Testis (tissue), 2 donors: ENCODE data around the gene NMNAT3.

Experiments used
- CTCF ChIP-seq, 3 experiments: fragments of 450-650 bp in 2 of 3; fragments of 200-600 bp in 1 of 3; sonication (generic) in 1 of 3; IDR thresholded peaks; one replicate each; pipeline ENCODE4 v1.5.1; 2016 to 2019; ENCODE audit warnings: antibody characterized with exemption in 3 of 3, mild to moderate bottlenecking in 2 of 3, moderate library complexity in 1 of 3
- POLR2A ChIP-seq: fragments of 450-650 bp; IDR thresholded peaks from one replicate; pipeline ENCODE4 v1.6.1; 2017; ENCODE audit warnings: antibody characterized with exemption, mild to moderate bottlenecking, moderate library complexity

DNA sequence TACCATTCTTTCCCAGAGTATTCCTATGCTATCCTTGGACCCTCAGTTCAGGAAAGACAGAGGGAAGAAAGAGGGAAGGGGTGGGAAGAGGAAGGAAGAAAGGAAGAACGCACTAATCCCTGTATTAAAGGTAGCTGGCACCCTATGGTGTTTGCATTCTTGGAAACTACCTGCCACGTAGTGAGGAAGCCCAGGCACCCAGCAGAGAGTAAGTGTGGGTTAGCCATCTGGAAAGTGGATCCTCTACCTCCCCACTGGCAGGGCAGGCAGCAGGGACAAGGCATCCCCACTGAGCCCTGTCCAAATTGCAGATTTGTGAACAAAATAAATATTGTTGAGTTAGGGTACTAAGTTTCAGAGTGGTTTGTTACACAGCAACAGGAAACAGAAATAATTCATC is 147.1 kb downstream of the NMNAT3 start:
- TF ChIP-seq CTCF (IDR thresholded peaks at IDR 0.05) = no peak
- TF ChIP-seq POLR2A = no peak
